Measurements from ENCODE around the gene BAIAP3. TPM values are rescaled to one million over a fixed set of nuclear protein-coding genes. Genes with fewer than 3 reads are reported as not detected.

BAIAP3 gene
- total RNA-seq, 4 donors from 2014 or later = 1.5 to 5.4 (median 2.4) TPM

GRCh38 chr16:1311212-1311737 is 22.2 kb upstream of the BAIAP3 start:
- no peak overlapping the region for H3K4me3 ChIP-seq (ENCODE audit: low read depth, poor library complexity, severe bottlenecking)
- DNase-seq (ENCODE audit: low spot score in 2 of 2) = no peak
- intact Hi-C loops (cut with DNase I; ENCODE audit: low total_unique reads) = no loop called here
- 9 to 18% methylated on average over 9 to 13 of the region's 13 CpGs for WGBS, 2 donors
- TF ChIP-seq CTCF (IDR thresholded peaks at IDR 0.05) (no peak), POLR2A (IDR thresholded peaks at IDR 0.05) (no peak)

- no peak for TF ChIP-seq CTCF (IDR thresholded peaks at IDR 0.05)
- TF ChIP-seq POLR2A (IDR thresholded peaks at IDR 0.05) = no peak
- intact Hi-C loops (cut with DNase I; ENCODE audit: low total_unique reads) = no loop called here
- H3K4me3 ChIP-seq (ENCODE audit: low read depth, poor library complexity, severe bottlenecking) = no peak overlapping the region
- DNase-seq (ENCODE audit: low spot score in 2 of 2) = no peak
- 20% methylated on average over 25 to 26 of the region's 35 CpGs for WGBS, 2 donors
These were observed 21.5 kb upstream of the BAIAP3 start for GRCh38 chr16:1311738-1312466.

GRCh38 chr16:1312467-1312816 is 21.0 kb upstream of the BAIAP3 start:
- intact Hi-C loops (cut with DNase I; ENCODE audit: low total_unique reads) = no loop called here
- no peak for TF ChIP-seq POLR2A (IDR thresholded peaks at IDR 0.05)
- no peak for TF ChIP-seq CTCF (IDR thresholded peaks at IDR 0.05)
- WGBS, 2 donors = 68 to 70% methylated on average over 16 of the region's 16 CpGs
- no peak for DNase-seq (ENCODE audit: low spot score in 2 of 2)
- no peak overlapping the region for H3K4me3 ChIP-seq (ENCODE audit: low read depth, poor library complexity, severe bottlenecking)

- no peak overlapping the region for H3K4me3 ChIP-seq (ENCODE audit: low read depth, poor library complexity, severe bottlenecking)
- intact Hi-C loops (cut with DNase I; ENCODE audit: low total_unique reads) = no loop called here
- DNase-seq (ENCODE audit: low spot score in 2 of 2) = no peak
- 86 to 90% methylated on average over 15 of the region's 15 CpGs for WGBS, 2 donors
- TF ChIP-seq CTCF (IDR thresholded peaks at IDR 0.05) = no peak
- no peak for TF ChIP-seq POLR2A (IDR thresholded peaks at IDR 0.05)
These were observed 20.5 kb upstream of the BAIAP3 start for GRCh38 chr16:1312903-1313302.

DNA sequence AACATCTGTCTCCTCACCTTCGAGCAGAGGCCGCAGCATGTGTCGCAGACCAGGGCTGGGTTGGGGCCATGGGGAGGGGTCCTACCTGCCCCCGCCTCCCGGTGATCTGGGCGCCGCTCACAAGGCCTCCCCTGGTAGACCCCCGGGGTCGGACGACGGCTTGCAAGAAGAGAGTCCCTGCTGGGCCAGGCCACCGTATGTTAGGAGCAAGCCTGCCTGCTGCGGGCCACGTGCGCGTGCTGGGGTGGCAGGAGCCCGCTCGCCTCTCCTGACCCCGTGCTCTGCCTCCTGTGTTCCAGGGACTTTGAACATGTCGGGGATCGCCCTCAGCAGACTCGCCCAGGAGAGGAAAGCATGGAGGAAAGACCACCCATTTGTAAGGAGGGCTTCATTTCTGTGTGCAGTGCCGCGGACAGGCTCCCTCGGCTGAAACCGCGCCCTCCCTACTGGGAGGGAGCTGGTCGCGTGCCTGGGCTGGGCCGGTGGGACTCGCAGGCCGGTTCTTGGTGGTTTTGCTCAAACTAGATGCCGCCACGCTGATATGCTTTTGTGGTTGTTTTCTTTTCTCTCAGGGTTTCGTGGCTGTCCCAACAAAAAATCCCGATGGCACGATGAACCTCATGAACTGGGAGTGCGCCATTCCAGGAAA is 19.6 kb upstream of the BAIAP3 start:
- no peak for DNase-seq (ENCODE audit: low spot score in 2 of 2)
- WGBS, 2 donors = 82 to 85% methylated on average over 37 to 38 of the region's 38 CpGs
- no peak overlapping the region for H3K4me3 ChIP-seq (ENCODE audit: low read depth, poor library complexity, severe bottlenecking)
- intact Hi-C loops (cut with DNase I; ENCODE audit: low total_unique reads) = no loop called here
- TF ChIP-seq POLR2A (IDR thresholded peaks at IDR 0.05) (no peak), CTCF (IDR thresholded peaks at IDR 0.05) (no peak)
